Fibroblast of lung (primary cell): Measurements from ENCODE around the gene METTL26. TPM values are rescaled to one million over a fixed set of nuclear protein-coding genes. Genes with fewer than 3 reads are reported as not detected.

ENCODE experiments used
- DNase-seq, 2 donors: peaks; one replicate each; pipeline versions ENCODE4 v3.0.0 to v3.0.0-alpha.2; 2010; ENCODE audit warnings: low read depth in 2 of 2
- H2AFZ ChIP-seq: 2 replicates; pipeline ENCODE4 v1.5.1; 2012; ENCODE audit warnings: low read length, control low read depth, inconsistent platforms
- H3K27ac ChIP-seq: 2 replicates; pipeline ENCODE4 v1.5.1; 2011; ENCODE audit warnings: low read length, control low read depth; ENCODE audit not compliant: insufficient read depth
- H3K27me3 ChIP-seq: 2 replicates; pipeline ENCODE4 v1.5.1; 2011; ENCODE audit warnings: mild to moderate bottlenecking, low read length; ENCODE audit not compliant: control insufficient read depth, insufficient read depth
- H3K36me3 ChIP-seq: 2 replicates; pipeline ENCODE4 v1.5.1; 2011; ENCODE audit warnings: low read length; ENCODE audit not compliant: control insufficient read depth, insufficient read depth
- H3K4me1 ChIP-seq: 2 replicates; pipeline ENCODE4 v1.5.1; 2011; ENCODE audit warnings: low read length; ENCODE audit not compliant: control insufficient read depth, insufficient read depth; ENCODE audit errors: extremely low read depth
- H3K4me2 ChIP-seq: 2 replicates; pipeline ENCODE4 v1.5.1; 2011; ENCODE audit warnings: low read length, control low read depth; ENCODE audit not compliant: insufficient read depth; ENCODE audit errors: extremely low read depth
- H3K4me3 ChIP-seq, 4 experiments: fragments of 200-600 bp in 1 of 4; sonication (generic) in 1 of 4; replicated peaks in 1 of 4; 2 replicates each; pipeline ENCODE4 v1.5.1; 2011 to 2016; ENCODE audit warnings: low read length in 4 of 4, low read depth in 3 of 4, mild to moderate bottlenecking in 3 of 4, control low read depth in 2 of 4, inconsistent platforms in 1 of 4, mixed read lengths in 1 of 4; ENCODE audit not compliant: insufficient read depth in 1 of 4; ENCODE audit errors: control extremely low read depth in 1 of 4
- H3K79me2 ChIP-seq: 2 replicates; pipeline ENCODE4 v1.5.1; 2012; ENCODE audit warnings: mild to moderate bottlenecking, low read length, inconsistent platforms; ENCODE audit not compliant: control insufficient read depth, insufficient read depth
- H3K9ac ChIP-seq: 2 replicates; pipeline ENCODE4 v1.5.1; 2011; ENCODE audit warnings: mild to moderate bottlenecking, low read length, control low read depth; ENCODE audit not compliant: insufficient read depth
- H3K9me3 ChIP-seq: 2 replicates; pipeline ENCODE4 v1.5.1; 2012; ENCODE audit warnings: low read depth, low read length; ENCODE audit not compliant: control insufficient read depth, insufficient read depth
- H4K20me1 ChIP-seq: 2 replicates; pipeline ENCODE4 v1.5.1; 2011; ENCODE audit warnings: low read length; ENCODE audit not compliant: control insufficient read depth, insufficient read depth; ENCODE audit errors: extremely low read depth
- CTCF ChIP-seq, 2 donors: IDR thresholded peaks in 1 of 2; conservative IDR thresholded peaks in 1 of 2; 1 replicate in 1 of 2; 2 replicates in 1 of 2; pipeline ENCODE4 v1.5.1; 2011 to 2012; ENCODE audit warnings: low read length in 2 of 2, control low read depth in 1 of 2, inconsistent platforms in 1 of 2, low read depth in 1 of 2, mild to moderate bottlenecking in 1 of 2
- EZH2 ChIP-seq: IDR thresholded peaks from 2 replicates; pipeline ENCODE4 v1.5.1; 2012; ENCODE audit warnings: low read length, control low read depth, mild to moderate bottlenecking; ENCODE audit errors: missing control alignments
- polyA plus RNA-seq, 2 donors: library from polyadenylated mRNA; depleted of rRNA in 1 of 2; stranded (reverse) in 1 of 2; unstranded in 1 of 2; fragments of >200 nt; gene quantifications; 2 replicates each; pipeline ENCODE4 v1.2.1, GENCODE V29; 2011 to 2012; ENCODE audit warnings: missing spikeins in 1 of 2
- total RNA-seq: library from RNA; depleted of rRNA; stranded (reverse); fragments of >200 nt; gene quantifications from 2 replicates; pipeline ENCODE4 v1.2.1, GENCODE V29; 2014

Gene METTL26
- total and polyA plus RNA-seq, 2 donors (not counting 1 experiment from before 2014, with no cell fraction given), result 39.2 to 71.7 TPM

GRCh38 chr16:632486-633335, 3.4 kb downstream of the METTL26 start:
- no peak for TF ChIP-seq CTCF (conservative IDR thresholded peaks at IDR 0.05 in 1 of 2, IDR thresholded peaks at IDR 0.05 in 1 of 2; ENCODE audit: low read depth in 1 of 2, low read length in 2 of 2)
- TF ChIP-seq EZH2, result no peak
- no peaks in the 10 kb centered on the region for H4K20me1 ChIP-seq
- H3K4me2 ChIP-seq, result no peak overlapping the region
- H3K36me3 ChIP-seq, result peaks cover 15% of the 10 kb centered on the region
- H3K79me2 ChIP-seq, result peaks cover 4% of the 10 kb centered on the region
- no peak for DNase-seq
- H3K4me3 ChIP-seq, result no peak overlapping the region
- H2AFZ ChIP-seq, result no peak overlapping the region
- no peaks in the 10 kb centered on the region for H3K4me1 ChIP-seq
- no peaks in the 10 kb centered on the region for H3K27me3 ChIP-seq
- H3K9me3 ChIP-seq, result no peaks in the 10 kb centered on the region
- no peak overlapping the region for H3K27ac ChIP-seq
- H3K9ac ChIP-seq, result no peak overlapping the region

GRCh38 chr16:631808-632358, 4.2 kb downstream of the METTL26 start:
- Histone ChIP-seq H3K9ac (no peak overlapping the region), H3K4me3 (no peak overlapping the region), H2AFZ (no peak overlapping the region), H3K27ac (no peak overlapping the region), H3K36me3 (peaks cover 15% of the 10 kb centered on the region), H3K27me3 (no peaks in the 10 kb centered on the region), H3K4me1 (no peaks in the 10 kb centered on the region), H3K4me2 (no peak overlapping the region), H4K20me1 (no peaks in the 10 kb centered on the region), H3K9me3 (no peaks in the 10 kb centered on the region), H3K79me2 (peaks cover 4% of the 10 kb centered on the region)
- no peak for TF ChIP-seq EZH2
- no peak for TF ChIP-seq CTCF (conservative IDR thresholded peaks at IDR 0.05 in 1 of 2, IDR thresholded peaks at IDR 0.05 in 1 of 2; ENCODE audit: low read depth in 1 of 2, low read length in 2 of 2)
- DNase-seq, result no peak

DNA sequence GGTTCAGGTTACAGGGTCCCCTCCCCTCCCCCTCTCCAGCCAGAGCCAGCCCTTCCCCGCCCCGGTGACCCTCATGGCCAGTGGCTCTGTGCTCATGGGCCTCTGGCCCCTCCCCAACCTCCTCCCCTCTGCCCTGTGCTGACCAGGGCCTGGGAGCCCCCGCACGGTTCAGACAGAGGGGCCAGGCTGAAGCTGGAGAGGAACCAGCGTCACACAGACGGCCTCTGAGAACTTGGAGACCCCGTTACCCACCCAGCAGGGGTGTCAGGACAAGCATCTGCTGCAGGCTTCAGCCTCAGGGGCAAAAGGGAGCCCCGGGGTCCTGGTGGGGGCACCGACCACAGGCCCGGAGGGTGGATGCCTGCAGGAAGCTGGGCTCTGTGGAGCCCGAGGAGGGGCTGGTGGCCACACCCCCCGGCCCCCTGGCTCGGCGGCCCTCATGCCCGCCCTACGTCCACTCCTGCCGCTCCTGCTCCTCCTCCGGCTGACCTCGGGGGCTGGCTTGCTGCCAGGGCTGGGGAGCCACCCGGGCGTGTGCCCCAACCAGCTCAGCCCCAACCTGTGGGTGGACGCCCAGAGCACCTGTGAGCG, 5.2 kb downstream of the METTL26 start, which contains the start of gene WFIKKN1:
TSS of gene WFIKKN1 (plus strand) at position 171 of the 591 bp plus-strand sequence. CDS start at position 440, 269 bp downstream.
- H3K27me3 ChIP-seq, result no peaks in the 10 kb centered on the region
- H3K9me3 ChIP-seq, result no peaks in the 10 kb centered on the region
- H3K79me2 ChIP-seq, result peaks cover 4% of the 10 kb centered on the region
- H3K36me3 ChIP-seq, result peaks cover 17% of the 10 kb centered on the region
- peaks cover 2% of the 10 kb centered on the region for H3K4me1 ChIP-seq
- no peak for TF ChIP-seq EZH2
- no peak for TF ChIP-seq CTCF (conservative IDR thresholded peaks at IDR 0.05 in 1 of 2, IDR thresholded peaks at IDR 0.05 in 1 of 2; ENCODE audit: low read depth in 1 of 2, low read length in 2 of 2)
- no peak within 1 kb of the TSS for H3K9ac ChIP-seq
- no peaks in the 10 kb centered on the region for H4K20me1 ChIP-seq
- H3K4me3 ChIP-seq, result no peak within 1 kb of the TSS
- H3K4me2 ChIP-seq, result no peak within 1 kb of the TSS
- DNase-seq, result no peak
- H3K27ac ChIP-seq, result no peak within 1 kb of the TSS
- H2AFZ ChIP-seq, result no peak within 1 kb of the TSS
